A673 (cell line): ENCODE data around the gene APBB2.

Experiments
- CTCF ChIP-seq: fragments of 300-800, 200-600 bp; sonication (generic); conservative IDR thresholded peaks from 2 replicates; pipeline ENCODE4 v1.5.1; 2017; ENCODE audit warnings: low read depth, mild to moderate bottlenecking, antibody characterized with exemption, low read length, moderate library complexity, mixed read lengths
- EZH2 ChIP-seq: fragments of 200-600 bp; sonication (generic); IDR thresholded peaks from 2 replicates; pipeline ENCODE4 v1.6.1; 2017; ENCODE audit warnings: borderline replicate concordance, low read depth, mild to moderate bottlenecking, mixed read lengths, antibody characterized with exemption, low read length; ENCODE audit not compliant: poor library complexity, severe bottlenecking

GRCh38 chr4:40887764-40888131 lies 326.6 kb downstream of the APBB2 start:
- TF ChIP-seq CTCF (no peak), EZH2 (no peak)
